H9 (cell line): Measurements from ENCODE around the gene CTPS2. TPM values are rescaled to one million over a fixed set of nuclear protein-coding genes. Genes with fewer than 3 reads are reported as not detected.

Source experiments
- DNase-seq: peaks from one replicate; pipeline ENCODE4 v3.0.0-alpha.2; 2017
- H2AFZ ChIP-seq: one replicate; pipeline ENCODE4 v1.6.1; 2013; ENCODE audit warnings: mild to moderate bottlenecking, low read length, control low read depth, moderate library complexity
- H2AK5ac ChIP-seq: 2 replicates; pipeline ENCODE4 v1.6.1; 2013; ENCODE audit warnings: low read length, control low read depth, mixed read lengths; ENCODE audit not compliant: insufficient read length
- H2BK120ac ChIP-seq: one replicate; pipeline ENCODE4 v1.6.1; 2013; ENCODE audit warnings: low read depth, mild to moderate bottlenecking, low read length, control low read depth, inconsistent platforms; ENCODE audit not compliant: poor library complexity, severe bottlenecking
- H2BK12ac ChIP-seq: 2 replicates; pipeline ENCODE4 v1.6.1; 2013; ENCODE audit warnings: low read length, control low read depth, mixed read lengths, low read depth; ENCODE audit not compliant: insufficient read length
- H2BK15ac ChIP-seq: 2 replicates; pipeline ENCODE4 v1.6.1; 2013; ENCODE audit warnings: low read depth, low read length, control low read depth
- H2BK20ac ChIP-seq: one replicate; pipeline ENCODE4 v1.6.1; 2013; ENCODE audit warnings: low read depth, mild to moderate bottlenecking, low read length, control low read depth, inconsistent platforms; ENCODE audit not compliant: poor library complexity, severe bottlenecking
- H2BK5ac ChIP-seq: 2 replicates; pipeline ENCODE4 v1.6.1; 2013; ENCODE audit warnings: low read length, control low read depth, mixed read lengths; ENCODE audit not compliant: insufficient read length
- H3K14ac ChIP-seq: 2 replicates; pipeline ENCODE4 v1.6.1; 2013; ENCODE audit warnings: low read length, control low read depth; ENCODE audit not compliant: insufficient read depth
- H3K18ac ChIP-seq: 2 replicates; pipeline ENCODE4 v1.6.1; 2013; ENCODE audit warnings: low read depth, mild to moderate bottlenecking, mixed read lengths, low read length, control low read depth; ENCODE audit not compliant: insufficient read length
- H3K23ac ChIP-seq: 2 replicates; pipeline ENCODE4 v1.6.1; 2013; ENCODE audit warnings: low read length, control low read depth, mixed read lengths, low read depth; ENCODE audit not compliant: insufficient read length
- H3K23me2 ChIP-seq: 2 replicates; pipeline ENCODE4 v1.6.1; 2013; ENCODE audit warnings: low read depth, mild to moderate bottlenecking, mixed read lengths, low read length, control low read depth; ENCODE audit not compliant: insufficient read length, poor library complexity, severe bottlenecking
- H3K27ac ChIP-seq: 2 replicates; pipeline ENCODE4 v1.5.1; 2013; ENCODE audit warnings: low read length, control low read depth, mixed read lengths, low read depth; ENCODE audit not compliant: insufficient read length
- H3K27me3 ChIP-seq: 2 replicates; pipeline ENCODE4 v1.6.1; 2013; ENCODE audit warnings: low read length, control low read depth, inconsistent platforms; ENCODE audit not compliant: insufficient read depth
- H3K4ac ChIP-seq: 2 replicates; pipeline ENCODE4 v1.6.1; 2013; ENCODE audit warnings: low read depth, mild to moderate bottlenecking, control low read depth, inconsistent platforms, low read length, moderate library complexity
- H3K4me1 ChIP-seq: 2 replicates; pipeline ENCODE4 v1.6.1; 2013; ENCODE audit warnings: low read length, control low read depth, inconsistent platforms; ENCODE audit not compliant: insufficient read depth
- H3K4me2 ChIP-seq: 2 replicates; pipeline ENCODE4 v1.6.1; 2013; ENCODE audit warnings: low read length, control low read depth, mixed read lengths; ENCODE audit not compliant: insufficient read length, insufficient read depth
- H3K56ac ChIP-seq: 2 replicates; pipeline ENCODE4 v1.6.1; 2013; ENCODE audit warnings: low read depth, mild to moderate bottlenecking, mixed read lengths, low read length, control low read depth; ENCODE audit not compliant: insufficient read length
- H3K79me1 ChIP-seq: 2 replicates; pipeline ENCODE4 v1.6.1; 2013; ENCODE audit warnings: low read depth, mild to moderate bottlenecking, moderate library complexity, low read length, control low read depth, inconsistent platforms; ENCODE audit not compliant: insufficient read depth, poor library complexity, severe bottlenecking
- H3K79me2 ChIP-seq: 2 replicates; pipeline ENCODE4 v1.6.1; 2013; ENCODE audit warnings: low read length, control low read depth, inconsistent platforms; ENCODE audit not compliant: insufficient read depth
- H3K9ac ChIP-seq: 2 replicates; pipeline ENCODE4 v1.6.1; 2013; ENCODE audit warnings: low read length, control low read depth, mixed read lengths; ENCODE audit not compliant: insufficient read length; ENCODE audit errors: extremely low read depth
- H3K9me3 ChIP-seq: one replicate; pipeline ENCODE4 v1.6.1; 2013; ENCODE audit warnings: low read depth, low read length, inconsistent platforms; ENCODE audit not compliant: control insufficient read depth
- H3T11ph ChIP-seq: one replicate; pipeline ENCODE4 v1.6.1; 2013; ENCODE audit warnings: mild to moderate bottlenecking, low read length, control low read depth, inconsistent platforms
- H4K20me1 ChIP-seq: one replicate; pipeline ENCODE4 v1.6.1; 2013; ENCODE audit not compliant: control insufficient read depth, insufficient read length, insufficient read depth
- H4K5ac ChIP-seq: 2 replicates; pipeline ENCODE4 v1.6.1; 2013; ENCODE audit warnings: low read depth, mild to moderate bottlenecking, mixed read lengths, low read length, control low read depth; ENCODE audit not compliant: insufficient read length
- H4K8ac ChIP-seq: replicated peaks from 2 replicates; pipeline ENCODE4 v1.6.1; 2013; ENCODE audit warnings: low read length, control low read depth, mixed read lengths, low read depth; ENCODE audit not compliant: insufficient read length
- H4K91ac ChIP-seq: 2 replicates; pipeline ENCODE4 v1.6.1; 2013; ENCODE audit warnings: low read depth, mild to moderate bottlenecking, moderate library complexity, mixed read lengths, low read length, control low read depth; ENCODE audit not compliant: insufficient read length
- H3K27ac Mint-ChIP-seq, 3 experiments: 2 replicates in 2 of 3; 3 replicates in 1 of 3; pipeline ENCODE4 v1.8.0; 2020 to 2021; ENCODE audit warnings: mixed read lengths in 3 of 3, mild to moderate bottlenecking in 1 of 3, moderate library complexity in 1 of 3
- H3K27me3 Mint-ChIP-seq: 2 replicates; pipeline ENCODE4 v1.8.0; 2021; ENCODE audit warnings: low read depth, mild to moderate bottlenecking, moderate library complexity, mixed read lengths
- H3K36me3 Mint-ChIP-seq, 3 experiments: 2 replicates in 2 of 3; 3 replicates in 1 of 3; pipeline ENCODE4 v1.8.0; 2020 to 2021; ENCODE audit warnings: low read depth in 3 of 3, mixed read lengths in 3 of 3; ENCODE audit not compliant: insufficient read depth in 1 of 3
- H3K4me1 Mint-ChIP-seq, 2 experiments: 2 replicates each; pipeline ENCODE4 v1.8.0; 2020; ENCODE audit warnings: mixed read lengths in 2 of 2
- H3K4me3 Mint-ChIP-seq, 2 experiments: 2 replicates in 1 of 2; 3 replicates in 1 of 2; pipeline ENCODE4 v1.8.0; 2020 to 2021; ENCODE audit warnings: mild to moderate bottlenecking in 2 of 2, mixed read lengths in 2 of 2, moderate library complexity in 1 of 2
- H3K9me3 Mint-ChIP-seq, 2 experiments: 2 replicates in 1 of 2; 3 replicates in 1 of 2; pipeline ENCODE4 v1.8.0; 2020; ENCODE audit warnings: mild to moderate bottlenecking in 2 of 2, mixed read lengths in 2 of 2, moderate library complexity in 1 of 2
- CTCF ChIP-seq: fragments of 200-600 bp; sonication (generic); conservative IDR thresholded peaks from 3 replicates; pipeline ENCODE4 v1.8.0; 2021; ENCODE audit warnings: antibody characterized with exemption, mild to moderate bottlenecking
- WGBS: extraction: QIAGEN DNeasy Blood & Tissue Kit; methylation state at CpG from one replicate; pipeline ENCODE4 v1.1.7; 2013; ENCODE audit warnings: missing lambda C conversion rate, low lambda C conversion rate, mixed read lengths; ENCODE audit not compliant: insufficient read length; ENCODE audit errors: extremely low coverage; 5-methylcytosine and 5-hydroxymethylcytosine counted together
- total RNA-seq: library from RNA; stranded (reverse); gene quantifications from 2 replicates; pipeline ENCODE4 v1.2.1, GENCODE V29; 2021

The CTPS2 gene
- total RNA-seq, 1 experiment from 2014 or later, result 69.7 TPM

- Histone ChIP-seq H3K79me2 (no peaks in the 10 kb centered on the region), H3K9me3 (no peaks in the 10 kb centered on the region), H2BK15ac (no peak overlapping the region), H3K56ac (no peak overlapping the region), H3K14ac (no peak overlapping the region), H2AK5ac (no peak overlapping the region), H4K5ac (no peak overlapping the region), H3K4me1 (no peaks in the 10 kb centered on the region), H3K27ac (no peak overlapping the region), H4K8ac (no peak overlapping the region), H3K79me1 (no peaks in the 10 kb centered on the region), H3K4me2 (no peak overlapping the region), H3K23me2 (no peaks in the 10 kb centered on the region), H2BK20ac (no peak overlapping the region), H4K20me1 (no peaks in the 10 kb centered on the region), H3K9ac (no peak overlapping the region), H3K4ac (no peak overlapping the region), H2BK5ac (no peak overlapping the region), H3K27me3 (no peaks in the 10 kb centered on the region), H3K23ac (no peak overlapping the region), H3K18ac (no peak overlapping the region), H3T11ph (no peak overlapping the region), H2BK12ac (no peak overlapping the region), H2BK120ac (no peak overlapping the region), H2AFZ (no peak overlapping the region), H4K91ac (no peak overlapping the region)
- DNase-seq, result no peak
- H3K9me3 Mint-ChIP-seq, result no peaks in the 10 kb centered on the region
- H3K4me1 Mint-ChIP-seq, result no peaks in the 10 kb centered on the region
- H3K4me3 Mint-ChIP-seq, result no peak overlapping the region
- H3K27me3 Mint-ChIP-seq, result no peaks in the 10 kb centered on the region
- H3K36me3 Mint-ChIP-seq, result peaks cover 38 to 84% (median 84%) of the 10 kb centered on the region in 3 experiments
- peak overlapping the region in 2 of 3 experiments; percentile 42 to 79; a peak in 4 of 7 replicates for H3K27ac Mint-ChIP-seq
- TF ChIP-seq CTCF, result no peak
- no CpG with 5 or more reads among the region's 11 CpGs for WGBS
Measured at GRCh38 chrX:16678689-16679088, 33.8 kb downstream of the CTPS2 start.
